ENCODE results near the gene RBM10. TPM values are rescaled to one million over a fixed set of nuclear protein-coding genes. Genes with fewer than 3 reads are reported as not detected.

RBM10 gene
- polyA plus RNA-seq, 6 donors from 2014 or later, result 11.4 to 33.9 (median 22.1) TPM

DNA sequence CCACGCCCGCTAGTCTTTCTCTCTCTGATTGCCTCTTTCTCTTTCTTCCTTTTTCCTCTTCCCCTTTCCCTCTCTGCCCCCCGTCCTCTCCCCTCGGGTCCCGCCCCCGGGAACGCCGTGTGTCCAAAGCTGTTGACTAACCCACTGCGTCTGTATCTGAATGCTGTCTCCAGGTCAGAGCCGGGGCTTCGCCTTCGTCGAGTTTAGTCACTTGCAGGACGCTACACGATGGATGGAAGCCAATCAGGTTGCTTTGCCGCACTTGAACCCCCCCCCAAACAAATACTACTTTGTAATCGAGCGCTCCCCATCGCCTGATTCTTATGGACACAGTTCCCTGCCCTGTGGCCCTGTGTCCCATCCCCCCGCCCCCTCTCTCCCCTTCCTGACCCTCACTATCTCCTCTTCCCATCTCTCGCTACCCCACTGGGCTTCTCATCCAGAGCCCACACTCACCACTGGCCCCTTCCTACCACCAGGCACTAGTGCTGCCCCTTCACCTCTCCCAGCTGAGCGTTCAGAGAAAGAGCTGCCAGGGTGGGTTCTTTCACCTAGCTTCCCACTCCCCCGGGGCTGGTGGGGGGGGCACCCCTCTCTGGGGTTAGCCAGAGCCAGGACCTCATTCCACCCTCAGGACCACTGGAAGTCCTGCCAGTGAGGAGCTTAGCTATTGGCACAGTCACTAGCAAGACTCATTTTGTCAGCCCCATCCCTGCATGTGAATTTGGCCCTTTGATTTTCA lies 30.0 kb downstream of the RBM10 start:
- Mint-ChIP-seq H3K27me3 (peaks cover 0 to 66% (median 0%) of the 10 kb centered on the region in 3 donors), H3K4me3 (peak overlapping the region in 1 of 8 donors; percentile 72), H3K36me3 (peaks cover 9 to 26% of the 10 kb centered on the region in 2 donors), H3K4me1 (peaks cover 0 to 8% (median 5%) of the 10 kb centered on the region in 3 donors), H3K27ac (peak overlapping the region in 1 of 6 donors; percentile 81), H3K9me3 (no peaks in the 10 kb centered on the region)
- no peak for DNase-seq
- no peak for ATAC-seq (ENCODE audit: low read depth in 2 of 2)

DNA sequence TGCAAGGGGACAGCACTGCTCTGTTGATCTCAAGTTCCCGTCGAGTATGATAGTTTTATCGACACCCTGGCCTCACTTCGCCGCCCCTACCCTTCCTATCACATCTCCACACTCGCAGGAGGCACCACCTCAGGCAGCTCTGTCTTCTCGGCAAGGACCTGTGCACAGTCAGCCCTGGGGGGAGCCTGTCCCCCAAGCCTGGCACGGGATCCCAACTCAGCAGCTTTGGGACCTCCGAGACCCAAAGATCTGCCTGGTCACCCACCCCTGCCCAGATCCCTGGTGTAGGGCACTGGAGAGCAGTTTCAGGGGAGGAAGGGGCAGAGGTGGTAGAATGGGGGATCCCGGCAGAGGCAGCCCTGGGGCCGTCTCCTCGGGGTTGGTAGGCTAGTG lies 30.6 kb downstream of the RBM10 start:
- Mint-ChIP-seq H3K36me3 (peaks cover 9 to 26% of the 10 kb centered on the region in 2 donors), H3K4me3 (peak overlapping the region in 2 of 8 donors; percentile 12 to 72), H3K27ac (peak overlapping the region in 2 of 6 donors; percentile 26 to 81), H3K27me3 (peaks cover 0 to 66% (median 0%) of the 10 kb centered on the region in 3 donors), H3K4me1 (peaks cover 0 to 8% (median 5%) of the 10 kb centered on the region in 3 donors), H3K9me3 (no peaks in the 10 kb centered on the region)
- ATAC-seq (ENCODE audit: low read depth in 2 of 2) (no peak), DNase-seq (no peak)

GRCh38 chrX:47176101-47176740 lies 31.2 kb downstream of the RBM10 start:
- Mint-ChIP-seq H3K9me3 (no peaks in the 10 kb centered on the region), H3K36me3 (peaks cover 9 to 26% of the 10 kb centered on the region in 2 donors), H3K27ac (no peak overlapping the region), H3K4me3 (no peak overlapping the region), H3K4me1 (peaks cover 0 to 8% (median 5%) of the 10 kb centered on the region in 3 donors), H3K27me3 (peaks cover 0 to 66% (median 0%) of the 10 kb centered on the region in 3 donors)
- no peak for DNase-seq
- no peak for ATAC-seq (ENCODE audit: low read depth in 2 of 2)

DNA sequence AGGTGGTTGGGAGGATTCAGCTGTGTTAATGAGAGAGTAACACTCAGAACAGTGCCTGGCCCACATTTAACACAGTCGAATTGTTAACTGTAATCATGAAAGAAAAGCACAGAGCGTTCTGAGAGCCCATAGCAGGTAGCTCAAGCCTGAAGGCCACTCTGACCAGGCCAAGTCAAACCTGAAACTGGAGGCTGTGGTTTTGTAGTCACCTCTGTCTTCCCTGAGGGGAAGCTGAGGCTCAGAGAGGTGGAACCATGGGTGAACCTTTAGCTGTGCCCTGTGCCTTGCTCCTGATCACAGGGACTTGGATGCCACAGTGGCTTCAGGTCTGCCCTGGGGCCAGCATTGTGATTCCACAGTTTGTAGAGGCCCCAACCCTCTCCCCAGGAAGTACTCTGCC lies 32.1 kb downstream of the RBM10 start:
- H3K27me3 Mint-ChIP-seq, result peaks cover 0 to 73% (median 0%) of the 10 kb centered on the region in 3 donors
- no peak overlapping the region for H3K4me3 Mint-ChIP-seq
- H3K27ac Mint-ChIP-seq, result no peak overlapping the region
- peaks cover 0 to 8% (median 1%) of the 10 kb centered on the region in 3 donors for H3K4me1 Mint-ChIP-seq
- H3K36me3 Mint-ChIP-seq, result peaks cover 5 to 26% of the 10 kb centered on the region in 2 donors
- no peaks in the 10 kb centered on the region for H3K9me3 Mint-ChIP-seq
- ATAC-seq (ENCODE audit: low read depth in 2 of 2) (no peak), DNase-seq (no peak)

GRCh38 chrX:47178337-47178736 lies 33.3 kb downstream of the RBM10 start:
- H3K27ac Mint-ChIP-seq, result peak overlapping the region in 3 of 6 donors; percentile 28 to 72 (median 56)
- DNase-seq, result no peak
- peaks cover 0 to 8% (median 1%) of the 10 kb centered on the region in 3 donors for H3K4me1 Mint-ChIP-seq
- ATAC-seq (ENCODE audit: low read depth in 2 of 2), result no peak
- H3K9me3 Mint-ChIP-seq, result no peaks in the 10 kb centered on the region
- H3K4me3 Mint-ChIP-seq, result no peak overlapping the region
- peaks cover 5 to 22% of the 10 kb centered on the region in 2 donors for H3K36me3 Mint-ChIP-seq
- peaks cover 0 to 61% (median 0%) of the 10 kb centered on the region in 3 donors for H3K27me3 Mint-ChIP-seq

DNA sequence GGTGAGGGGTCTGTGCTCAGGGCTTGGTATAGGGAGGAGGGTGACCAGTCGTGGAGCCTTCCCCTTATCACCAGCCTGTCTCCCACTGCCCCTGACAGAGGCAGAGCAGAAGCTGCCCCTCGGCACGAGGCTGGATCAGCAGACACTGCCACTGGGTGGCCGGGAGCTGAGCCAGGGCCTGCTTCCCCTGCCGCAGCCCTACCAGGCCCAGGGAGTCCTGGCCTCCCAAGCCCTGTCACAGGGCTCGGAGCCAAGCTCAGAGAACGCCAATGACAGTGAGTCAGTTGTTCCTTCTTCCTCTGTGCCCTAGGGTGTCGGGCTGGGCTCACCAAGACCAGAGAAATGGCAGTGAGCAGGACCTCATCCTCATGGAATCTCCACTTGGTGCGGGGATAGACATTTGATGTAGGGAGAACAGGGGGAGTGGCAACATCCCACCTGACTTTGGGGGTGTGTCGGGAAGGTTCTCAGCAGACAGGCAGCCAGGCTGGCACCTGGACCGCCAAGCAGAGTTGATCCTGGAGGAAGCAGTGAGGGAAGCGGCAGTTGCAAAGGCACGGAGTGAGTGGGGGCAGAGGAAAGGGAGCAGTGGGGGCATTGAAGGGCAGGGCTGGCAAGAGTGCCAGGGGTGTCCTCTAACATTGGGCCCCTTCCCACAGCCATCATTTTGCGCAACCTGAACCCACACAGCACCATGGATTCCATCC lies 34.4 kb downstream of the RBM10 start:
- DNase-seq (no peak), ATAC-seq (ENCODE audit: low read depth in 2 of 2) (no peak)
- Mint-ChIP-seq H3K36me3 (peaks cover 5 to 12% of the 10 kb centered on the region in 2 donors), H3K4me3 (peak overlapping the region in 1 of 8 donors; percentile 80), H3K27ac (no peak overlapping the region), H3K27me3 (peaks cover 0 to 50% (median 0%) of the 10 kb centered on the region in 3 donors), H3K4me1 (peaks cover under 1 to 3% (median 1%) of the 10 kb centered on the region in 3 donors), H3K9me3 (no peaks in the 10 kb centered on the region)

- Mint-ChIP-seq H3K27me3 (peaks cover 0 to 45% (median 0%) of the 10 kb centered on the region in 3 donors), H3K36me3 (peaks cover 5 to 12% of the 10 kb centered on the region in 2 donors), H3K9me3 (no peaks in the 10 kb centered on the region)
Observed at GRCh38 chrX:47179928-47180255, 34.9 kb downstream of the RBM10 start.

DNA sequence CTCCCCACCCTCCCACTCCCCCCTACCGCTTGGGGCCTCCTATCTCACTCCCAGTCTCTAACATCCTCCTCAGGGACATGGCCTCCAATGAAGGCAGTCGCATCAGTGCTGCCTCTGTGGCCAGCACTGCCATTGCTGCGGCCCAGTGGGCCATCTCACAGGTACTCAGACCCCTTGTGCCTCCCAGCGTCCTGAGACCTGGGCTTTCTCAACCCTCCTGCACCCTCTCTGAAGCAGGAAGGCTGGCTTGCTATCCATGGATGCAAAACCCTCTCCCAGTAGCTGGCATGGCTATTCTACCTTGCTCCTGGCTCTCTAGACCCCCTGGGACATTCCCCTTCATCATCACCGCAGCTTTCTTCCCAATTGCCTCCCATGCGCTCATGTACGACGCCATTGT lies 35.3 kb downstream of the RBM10 start:
- Mint-ChIP-seq H3K27me3 (peaks cover 0 to 41% (median 0%) of the 10 kb centered on the region in 3 donors), H3K4me1 (peaks cover 1 to 5% (median 3%) of the 10 kb centered on the region in 3 donors), H3K36me3 (peaks cover 5 to 12% of the 10 kb centered on the region in 2 donors), H3K4me3 (no peak overlapping the region), H3K27ac (no peak overlapping the region), H3K9me3 (no peaks in the 10 kb centered on the region)
- ATAC-seq (ENCODE audit: low read depth in 2 of 2) (no peak), DNase-seq (no peak)

More at GRCh38 chrX:47179928-47180255, 34.9 kb downstream of the RBM10 start:
- H3K4me1 Mint-ChIP-seq, result peaks cover 1 to 5% (median 3%) of the 10 kb centered on the region in 3 donors
- DNase-seq (no peak), ATAC-seq (ENCODE audit: low read depth in 2 of 2) (no peak)
- no peak overlapping the region for H3K27ac Mint-ChIP-seq
- H3K4me3 Mint-ChIP-seq, result no peak overlapping the region

DNA sequence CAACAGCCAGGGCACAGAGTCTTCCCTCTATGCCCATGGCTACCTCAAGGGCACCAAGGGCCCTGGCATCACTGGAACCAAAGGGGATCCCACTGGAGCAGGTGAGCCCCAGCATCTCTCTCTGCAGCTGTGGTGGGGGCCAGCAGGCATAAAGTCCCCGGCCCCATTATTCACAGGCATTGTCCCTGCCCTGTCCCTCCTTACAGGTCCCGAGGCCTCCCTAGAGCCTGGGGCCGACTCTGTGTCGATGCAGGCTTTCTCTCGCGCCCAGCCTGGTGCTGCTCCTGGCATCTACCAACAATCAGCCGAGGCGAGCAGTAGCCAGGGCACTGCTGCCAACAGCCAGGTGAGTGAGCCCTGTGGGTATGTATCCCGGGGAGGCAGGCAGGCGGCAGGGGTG lies 36.3 kb downstream of the RBM10 start:
- Mint-ChIP-seq H3K9me3 (no peaks in the 10 kb centered on the region), H3K4me1 (peaks cover 1 to 5% (median 2%) of the 10 kb centered on the region in 3 donors), H3K4me3 (no peak overlapping the region), H3K36me3 (peaks cover 5 to 7% of the 10 kb centered on the region in 2 donors), H3K27ac (no peak overlapping the region), H3K27me3 (peaks cover 0 to 32% (median 0%) of the 10 kb centered on the region in 3 donors)
- DNase-seq (no peak), ATAC-seq (ENCODE audit: low read depth in 2 of 2) (no peak)

DNA sequence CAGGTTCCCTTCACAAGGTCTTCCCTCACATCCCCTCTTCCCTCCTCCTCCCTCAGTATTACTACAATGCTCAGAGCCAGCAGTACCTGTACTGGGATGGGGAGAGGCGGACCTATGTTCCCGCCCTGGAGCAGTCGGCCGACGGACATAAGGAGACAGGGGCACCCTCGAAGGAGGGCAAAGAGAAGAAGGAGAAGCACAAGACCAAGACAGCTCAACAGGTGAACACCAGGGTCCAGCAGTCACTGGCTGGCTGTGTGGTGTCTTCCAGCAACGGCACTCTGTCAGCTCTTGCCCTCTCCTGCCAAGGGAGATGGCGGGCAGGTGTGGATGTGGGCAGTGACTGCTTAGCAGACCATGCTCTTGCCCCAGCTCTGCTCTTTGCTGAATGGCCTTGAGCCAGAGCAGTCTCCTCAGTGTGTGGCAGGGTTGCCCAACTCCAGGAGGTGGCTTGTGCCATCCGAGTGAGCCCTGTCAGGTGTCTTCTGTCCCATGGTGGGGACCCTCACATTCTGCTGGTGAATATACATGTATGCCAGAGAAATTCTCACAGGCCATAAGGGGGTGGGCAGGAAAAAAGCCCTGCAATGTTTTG lies 37.2 kb downstream of the RBM10 start:
- DNase-seq, result no peak
- Mint-ChIP-seq H3K4me3 (no peak overlapping the region), H3K27ac (peak overlapping the region in 1 of 6 donors; percentile 38)

GRCh38 chrX:47184486-47184885 lies 39.5 kb downstream of the RBM10 start:
- peaks cover 0 to 9% (median 0%) of the 10 kb centered on the region in 3 donors for H3K27me3 Mint-ChIP-seq
- peaks cover 0 to 11% (median 5%) of the 10 kb centered on the region in 3 donors for H3K4me1 Mint-ChIP-seq
- no peak overlapping the region for H3K4me3 Mint-ChIP-seq
- H3K27ac Mint-ChIP-seq, result no peak overlapping the region
- no peaks in the 10 kb centered on the region for H3K9me3 Mint-ChIP-seq
- ATAC-seq (ENCODE audit: low read depth in 2 of 2) (no peak), DNase-seq (no peak)
- H3K36me3 Mint-ChIP-seq, result no peaks in the 10 kb centered on the region

More for the DNA sequence above, 37.2 kb downstream of the RBM10 start:
- Mint-ChIP-seq H3K4me1 (peaks cover 0 to 5% (median 1%) of the 10 kb centered on the region in 3 donors), H3K9me3 (no peaks in the 10 kb centered on the region), H3K27me3 (peaks cover 0 to 26% (median 0%) of the 10 kb centered on the region in 3 donors), H3K36me3 (peaks cover 0 to 5% of the 10 kb centered on the region in 2 donors)
- ATAC-seq (ENCODE audit: low read depth in 2 of 2), result no peak

- Mint-ChIP-seq H3K36me3 (no peaks in the 10 kb centered on the region), H3K9me3 (no peaks in the 10 kb centered on the region), H3K27me3 (peaks cover 0 to 6% (median 0%) of the 10 kb centered on the region in 3 donors), H3K4me3 (no peak overlapping the region), H3K27ac (no peak overlapping the region), H3K4me1 (peaks cover 0 to 12% (median 6%) of the 10 kb centered on the region in 3 donors)
- ATAC-seq (ENCODE audit: low read depth in 2 of 2) (no peak), DNase-seq (no peak)
Observed at GRCh38 chrX:47185241-47185640, 40.2 kb downstream of the RBM10 start.
